ENCODE results near the gene RPL22.

The RPL22 gene

GRCh38 chr1:6234502-6235295 is 35.3 kb upstream of the RPL22 start:
- DNase-seq = no peak
- peak overlapping the region; percentile 32 to 93; a peak in 3 of 4 replicates for H3K4me3 ChIP-seq (ENCODE audit: low read depth in 1 of 2, low read length in 2 of 2)
- H4K20me1 ChIP-seq (ENCODE audit: insufficient read depth, low read length) = peaks cover 18% of the 10 kb centered on the region
- no peak for ATAC-seq (ENCODE audit: insufficient read depth, low read depth)
- H3K9me3 ChIP-seq (ENCODE audit: insufficient read depth, low read length, severe bottlenecking) = no peaks in the 10 kb centered on the region
- no peaks in the 10 kb centered on the region for H3K27me3 ChIP-seq (ENCODE audit: insufficient read depth, low read length, poor library complexity)
- H3K79me2 ChIP-seq (ENCODE audit: insufficient read depth, low read length) = peaks cover 53% of the 10 kb centered on the region
- no peak for TF ChIP-seq CTCF (IDR thresholded peaks at IDR 0.05; ENCODE audit: borderline replicate concordance, extremely low read depth, low read length, poor library complexity, severe bottlenecking)
- H3K4me2 ChIP-seq (ENCODE audit: insufficient read depth, low read length) = peak overlapping the region; percentile 74
- H3K36me3 ChIP-seq (ENCODE audit: insufficient read depth, low read length) = peaks cover 48% of the 10 kb centered on the region
- H2AFZ ChIP-seq (ENCODE audit: low read depth, low read length) = peak overlapping the region; percentile 94; the same call in 1 of the 2 replicates
- H3K9ac ChIP-seq (ENCODE audit: low read depth, low read length) = peak overlapping the region; percentile 88
- peaks cover 43% of the 10 kb centered on the region for H3K4me1 ChIP-seq (ENCODE audit: insufficient read depth, low read length)
- peak overlapping the region; percentile 79 for H3K27ac ChIP-seq (ENCODE audit: low read length)

DNA sequence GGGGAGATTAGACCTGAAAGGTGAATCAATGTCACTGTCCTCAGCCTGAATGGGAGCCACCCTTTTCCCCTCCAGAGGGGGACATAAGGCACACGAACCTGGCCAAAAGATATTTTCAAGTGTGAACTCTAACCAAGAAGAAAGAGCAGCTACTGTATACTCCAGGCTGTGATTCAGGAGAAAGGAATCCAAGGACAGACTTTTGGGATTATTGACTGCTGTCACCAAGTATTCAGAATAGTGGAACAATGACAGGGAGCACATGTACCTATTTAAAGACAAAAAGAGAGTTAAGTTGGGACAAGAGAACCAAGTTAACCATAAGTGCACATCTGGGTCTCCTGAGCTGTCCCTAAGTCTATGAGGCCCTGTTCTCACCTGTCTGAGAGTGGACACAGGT is 34.0 kb upstream of the RPL22 start:
- DNase-seq (no peak), ATAC-seq (ENCODE audit: insufficient read depth, low read depth) (no peak)
- Histone ChIP-seq H2AFZ (ENCODE audit: low read depth, low read length) (no peak overlapping the region), H3K9me3 (ENCODE audit: insufficient read depth, low read length, severe bottlenecking) (no peaks in the 10 kb centered on the region), H3K4me3 (ENCODE audit: low read depth in 1 of 2, low read length in 2 of 2) (no peak overlapping the region), H3K9ac (ENCODE audit: low read depth, low read length) (peak overlapping the region; percentile 88), H3K36me3 (ENCODE audit: insufficient read depth, low read length) (peaks cover 59% of the 10 kb centered on the region), H3K4me2 (ENCODE audit: insufficient read depth, low read length) (peak overlapping the region; percentile 74), H3K27ac (ENCODE audit: low read length) (no peak overlapping the region), H3K27me3 (ENCODE audit: insufficient read depth, low read length, poor library complexity) (no peaks in the 10 kb centered on the region), H3K4me1 (ENCODE audit: insufficient read depth, low read length) (peaks cover 43% of the 10 kb centered on the region), H3K79me2 (ENCODE audit: insufficient read depth, low read length) (peaks cover 60% of the 10 kb centered on the region), H4K20me1 (ENCODE audit: insufficient read depth, low read length) (peaks cover 18% of the 10 kb centered on the region)
- TF ChIP-seq EZH2 (IDR thresholded peaks at IDR 0.05; ENCODE audit: borderline replicate concordance, low read depth, low read length, severe bottlenecking) = no peak
- TF ChIP-seq CTCF (IDR thresholded peaks at IDR 0.05; ENCODE audit: borderline replicate concordance, extremely low read depth, low read length, poor library complexity, severe bottlenecking) = no peak

- Histone ChIP-seq H3K9ac (ENCODE audit: low read depth, low read length) (no peak overlapping the region), H2AFZ (ENCODE audit: low read depth, low read length) (no peak overlapping the region), H3K27ac (ENCODE audit: low read length) (no peak overlapping the region), H3K4me3 (ENCODE audit: low read depth in 1 of 2, low read length in 2 of 2) (no peak overlapping the region), H3K36me3 (ENCODE audit: insufficient read depth, low read length) (peaks cover 93% of the 10 kb centered on the region), H3K79me2 (ENCODE audit: insufficient read depth, low read length) (peaks cover 36% of the 10 kb centered on the region), H3K9me3 (ENCODE audit: insufficient read depth, low read length, severe bottlenecking) (no peaks in the 10 kb centered on the region), H3K4me1 (ENCODE audit: insufficient read depth, low read length) (no peaks in the 10 kb centered on the region), H4K20me1 (ENCODE audit: insufficient read depth, low read length) (peaks cover 50% of the 10 kb centered on the region), H3K27me3 (ENCODE audit: insufficient read depth, low read length, poor library complexity) (no peaks in the 10 kb centered on the region), H3K4me2 (ENCODE audit: insufficient read depth, low read length) (no peak overlapping the region)
- DNase-seq (no peak), ATAC-seq (ENCODE audit: insufficient read depth, low read depth) (no peak)
- no peak for TF ChIP-seq EZH2 (IDR thresholded peaks at IDR 0.05; ENCODE audit: borderline replicate concordance, low read depth, low read length, severe bottlenecking)
- no peak for TF ChIP-seq CTCF (IDR thresholded peaks at IDR 0.05; ENCODE audit: borderline replicate concordance, extremely low read depth, low read length, poor library complexity, severe bottlenecking)
These were observed 26.3 kb upstream of the RPL22 start for GRCh38 chr1:6225651-6226050.

Measured in DND-41 (cell line).